NCI-H2227 (cell line): ENCODE data around the gene KSR2.
"Not testable (repeated sequence)": the region's sequence is repeated elsewhere in the genome, so short reads cannot be mapped to it uniquely, and the experiment has no call there.

ENCODE experiments used
- DNase-seq: peaks from one replicate; lab custom pipeline; 2025; ENCODE audit not compliant: unreplicated experiment; lab: John Stamatoyannopoulos, UW

The KSR2 gene

GRCh38 chr12:117649796-117650195 is 319.0 kb downstream of the KSR2 start:
- no peak for DNase-seq

- peak; percentile 72 for DNase-seq
Observed at GRCh38 chr12:117646520-117646919, 322.3 kb downstream of the KSR2 start.

- no peak for DNase-seq
Observed at GRCh38 chr12:117645473-117645872, 323.3 kb downstream of the KSR2 start.

- DNase-seq = peak; percentile 15
Observed at GRCh38 chr12:117643971-117644370, 324.8 kb downstream of the KSR2 start.

GRCh38 chr12:117641885-117642284 is 326.9 kb downstream of the KSR2 start:
- no peak for DNase-seq

GRCh38 chr12:117640511-117640910 is 328.3 kb downstream of the KSR2 start:
- no peak for DNase-seq

- no peak for DNase-seq
Observed at GRCh38 chr12:117629454-117629853, 339.3 kb downstream of the KSR2 start.

- not testable (repeated sequence) for DNase-seq
Observed at GRCh38 chr12:117628711-117629110, 340.1 kb downstream of the KSR2 start.

GRCh38 chr12:117622741-117623140 is 346.0 kb downstream of the KSR2 start:
- DNase-seq = no peak

GRCh38 chr12:117622087-117622486 is 346.7 kb downstream of the KSR2 start:
- no peak for DNase-seq

GRCh38 chr12:117607778-117608177 is 361.0 kb downstream of the KSR2 start:
- peak; percentile 75 for DNase-seq

- no peak for DNase-seq
Observed at GRCh38 chr12:117606945-117607344, 361.8 kb downstream of the KSR2 start.

- no peak for DNase-seq
Observed at GRCh38 chr12:117606024-117606423, 362.8 kb downstream of the KSR2 start.

GRCh38 chr12:117603316-117604113 is 365.3 kb downstream of the KSR2 start:
- DNase-seq = no peak

- DNase-seq = no peak
Observed at GRCh38 chr12:117599849-117600248, 368.9 kb downstream of the KSR2 start.

GRCh38 chr12:117596968-117597367 is 371.8 kb downstream of the KSR2 start:
- DNase-seq = peak; percentile 7

GRCh38 chr12:117595751-117596150 is 373.0 kb downstream of the KSR2 start:
- DNase-seq = no peak

GRCh38 chr12:117594481-117594880 is 374.3 kb downstream of the KSR2 start:
- no peak for DNase-seq

- DNase-seq = no peak
Observed at GRCh38 chr12:117593815-117594400, 374.9 kb downstream of the KSR2 start.

GRCh38 chr12:117592588-117593305 is 376.0 kb downstream of the KSR2 start:
- peak; percentile 13 for DNase-seq

- DNase-seq = no peak
Observed at GRCh38 chr12:117590999-117591398, 377.8 kb downstream of the KSR2 start.

GRCh38 chr12:117590386-117590785 is 378.4 kb downstream of the KSR2 start:
- no peak for DNase-seq
